ENCODE results near the gene PSD.

The PSD gene

DNA sequence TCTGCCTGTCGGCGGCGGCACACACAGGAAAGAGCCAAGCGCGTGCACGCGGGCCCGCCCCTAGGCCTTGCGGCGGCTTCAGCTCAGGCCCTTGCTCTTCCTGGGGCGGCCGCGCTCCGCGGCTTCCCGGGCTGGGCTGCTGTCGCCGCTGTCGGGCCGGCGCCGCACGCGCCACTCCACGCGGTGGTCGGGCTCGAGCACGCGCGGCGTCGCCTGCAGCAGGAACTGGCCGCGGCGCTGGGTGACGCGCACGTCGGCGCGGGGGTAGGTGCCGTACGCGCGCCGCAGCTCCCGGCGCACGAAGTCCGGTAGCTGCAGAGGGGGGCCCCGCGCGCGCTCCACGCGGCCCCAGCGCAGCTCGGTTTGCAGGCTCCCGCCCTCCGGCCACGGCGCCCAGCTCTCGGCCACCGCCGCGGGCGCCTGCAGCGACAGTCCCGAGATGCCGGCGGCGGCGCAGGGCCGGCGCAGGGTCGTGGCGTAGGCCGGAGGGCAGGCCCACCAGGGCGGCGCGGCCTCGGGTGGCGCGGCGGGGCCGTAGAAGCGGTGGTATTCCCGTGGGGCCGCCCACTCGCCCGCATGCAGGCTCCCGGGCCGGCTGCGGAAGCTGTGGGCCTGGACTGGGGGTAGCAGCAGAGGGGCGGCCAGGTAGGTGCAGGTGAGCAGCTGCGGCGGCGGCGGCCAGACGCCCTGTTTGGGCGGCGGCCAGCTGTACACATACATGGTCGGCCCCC is 32.0 kb upstream of the PSD start:
- Histone ChIP-seq H3K27ac (0 out of 2 replicates have a peak overlapping the region, but pooled peaks have one; percentile 54), H3K9me3 (ENCODE audit: low read depth, low read length) (no peaks in the 10 kb centered on the region), H3K4me3 (peak overlapping the region; percentile 82), H3K36me3 (ENCODE audit: insufficient read depth, low read length) (no peaks in the 10 kb centered on the region), H3K9ac (ENCODE audit: insufficient read length) (peak overlapping the region; percentile 75)
- no peak for DNase-seq (ENCODE audit: low read depth, low spot score)
- no peak for TF ChIP-seq EZH2 (IDR thresholded peaks at IDR 0.05)
- TF ChIP-seq POLR2AphosphoS5 (IDR thresholded peaks at IDR 0.05; ENCODE audit: borderline replicate concordance, low read depth, low read length) = peak; percentile 31; the same call in 1 of the 2 replicates

DNA sequence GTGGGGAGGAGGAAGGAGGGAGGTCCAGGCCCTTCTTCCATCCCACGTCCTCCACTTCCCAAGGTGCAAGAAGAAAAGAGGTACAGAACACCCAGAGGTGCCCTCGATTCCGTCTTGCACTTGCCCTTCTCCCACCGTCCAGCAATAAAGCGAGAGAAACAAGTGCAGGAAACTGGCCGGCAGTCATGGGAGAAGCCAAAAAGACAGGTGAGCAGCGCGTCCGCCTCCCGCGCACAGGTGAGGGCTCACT is 31.5 kb upstream of the PSD start:
- H3K4me3 ChIP-seq = peak overlapping the region; percentile 82
- no peaks in the 10 kb centered on the region for H3K36me3 ChIP-seq (ENCODE audit: insufficient read depth, low read length)
- no peak for TF ChIP-seq EZH2 (IDR thresholded peaks at IDR 0.05)
- no peak; the same call in 1 of the 2 replicates for TF ChIP-seq POLR2AphosphoS5 (IDR thresholded peaks at IDR 0.05; ENCODE audit: borderline replicate concordance, low read depth, low read length)
- no peak for TF ChIP-seq FOXP2 (optimal IDR thresholded peaks at IDR 0.05; ENCODE audit: control extremely low read depth, extremely low read length, insufficient read depth)
- no peaks in the 10 kb centered on the region for H3K9me3 ChIP-seq (ENCODE audit: low read depth, low read length)
- H3K9ac ChIP-seq (ENCODE audit: insufficient read length) = peak overlapping the region; percentile 75
- no peak for DNase-seq (ENCODE audit: low read depth, low spot score)
- H3K27ac ChIP-seq = peak overlapping the region; percentile 54; the same call in 1 of the 2 replicates

DNA sequence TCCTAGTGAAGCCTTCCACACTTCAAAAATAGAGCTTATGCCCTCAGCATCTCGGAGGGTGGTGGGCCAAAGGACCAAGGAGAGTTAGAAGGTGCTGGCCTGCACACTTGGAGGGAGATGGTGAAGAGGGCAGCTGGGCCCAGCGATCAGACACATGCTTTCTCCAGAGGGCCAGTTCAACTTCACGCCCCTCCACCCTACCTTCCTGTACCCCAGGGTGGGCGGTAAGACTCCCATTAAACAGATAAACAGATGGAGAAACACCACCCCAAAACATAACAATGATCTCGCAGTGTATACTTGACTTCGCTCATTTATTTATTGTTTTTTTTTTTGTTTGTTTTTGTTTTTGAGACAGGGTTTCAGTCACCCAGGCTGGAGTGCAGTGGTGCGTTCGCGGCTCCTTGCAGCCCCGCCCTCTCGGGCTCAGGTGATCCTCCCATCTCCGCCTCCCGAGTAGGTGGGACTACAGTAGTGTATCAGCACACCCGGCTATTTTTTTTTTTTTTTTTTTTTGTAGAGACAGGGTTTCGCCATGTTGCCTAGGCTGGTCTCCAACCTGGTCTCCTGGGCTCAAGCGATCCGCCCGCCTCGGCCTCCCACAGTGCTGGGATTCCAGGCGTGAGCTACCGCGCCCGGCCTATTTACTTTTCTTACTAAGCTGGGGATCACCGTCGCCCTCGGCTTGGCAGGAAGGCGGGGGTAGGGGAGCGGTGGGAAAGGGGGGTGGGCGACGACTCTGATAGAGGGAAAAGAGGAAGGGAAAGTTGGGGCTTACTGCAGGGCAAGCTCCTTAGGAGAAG is 30.9 kb upstream of the PSD start:
- DNase-seq (ENCODE audit: low read depth, low spot score) = no peak
- peak overlapping the region; percentile 54; the same call in 1 of the 2 replicates for H3K27ac ChIP-seq
- TF ChIP-seq FOXP2 (optimal IDR thresholded peaks at IDR 0.05; ENCODE audit: control extremely low read depth, extremely low read length, insufficient read depth) (no peak), POLR2AphosphoS5 (IDR thresholded peaks at IDR 0.05; ENCODE audit: borderline replicate concordance, low read depth, low read length) (peak; percentile 32; the same call in 1 of the 2 replicates)

DNA sequence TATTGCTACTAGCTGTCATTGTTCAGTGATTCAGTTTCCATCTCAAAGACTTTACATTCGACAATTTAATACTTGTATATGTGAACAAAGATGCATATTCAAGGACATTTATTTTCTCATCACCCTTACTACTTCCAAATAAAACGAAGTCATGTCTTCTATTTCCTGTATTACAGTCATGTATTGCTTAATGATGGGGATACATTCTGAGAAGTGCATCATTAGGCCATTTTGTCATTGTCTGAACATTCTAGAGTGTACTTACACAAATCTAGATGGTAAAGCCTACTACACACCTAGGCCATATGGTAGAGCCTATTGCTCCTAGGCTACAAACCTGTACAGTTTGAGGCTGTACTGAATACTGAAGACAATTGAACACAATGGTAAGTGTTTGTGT is 26.3 kb upstream of the PSD start:
- TF ChIP-seq EZH2 (IDR thresholded peaks at IDR 0.05) = no peak
- no peak for TF ChIP-seq FOXP2 (optimal IDR thresholded peaks at IDR 0.05; ENCODE audit: control extremely low read depth, extremely low read length, insufficient read depth)
- no peak for TF ChIP-seq POLR2AphosphoS5 (IDR thresholded peaks at IDR 0.05; ENCODE audit: borderline replicate concordance, low read depth, low read length)
- Histone ChIP-seq H3K9me3 (ENCODE audit: low read depth, low read length) (no peaks in the 10 kb centered on the region), H3K4me3 (no peak overlapping the region), H3K27ac (no peak overlapping the region), H3K36me3 (ENCODE audit: insufficient read depth, low read length) (no peaks in the 10 kb centered on the region), H3K9ac (ENCODE audit: insufficient read length) (no peak overlapping the region)
- DNase-seq (ENCODE audit: low read depth, low spot score) = no peak

More for the DNA sequence above, 30.9 kb upstream of the PSD start:
- Histone ChIP-seq H3K36me3 (ENCODE audit: insufficient read depth, low read length) (no peaks in the 10 kb centered on the region), H3K9ac (ENCODE audit: insufficient read length) (peak overlapping the region; percentile 75), H3K4me3 (peak overlapping the region; percentile 82), H3K9me3 (ENCODE audit: low read depth, low read length) (no peaks in the 10 kb centered on the region)

DNA sequence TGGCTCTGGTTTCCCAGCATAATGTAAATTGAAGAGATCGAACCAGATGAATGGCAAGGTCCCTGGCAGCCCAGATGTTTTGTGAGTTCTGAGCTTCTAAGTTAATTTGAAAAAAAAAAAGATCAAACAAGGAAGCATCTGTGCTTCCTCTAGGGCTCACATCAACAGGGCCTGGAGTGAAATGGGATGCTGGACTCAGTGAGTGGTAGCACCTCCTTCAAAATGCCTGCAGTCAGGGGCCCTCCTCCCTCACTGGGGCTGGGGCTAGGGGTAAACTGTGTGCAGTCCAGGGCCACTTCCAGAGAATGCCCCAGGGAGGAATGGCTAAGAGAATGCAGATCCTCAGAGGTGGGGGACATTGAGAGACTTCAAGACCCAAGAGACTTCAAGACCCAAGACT is 19.8 kb upstream of the PSD start:
- Histone ChIP-seq H3K9me3 (ENCODE audit: low read depth, low read length) (no peaks in the 10 kb centered on the region), H3K36me3 (ENCODE audit: insufficient read depth, low read length) (no peaks in the 10 kb centered on the region), H3K9ac (ENCODE audit: insufficient read length) (no peak overlapping the region), H3K27ac (no peak overlapping the region), H3K4me3 (no peak overlapping the region)
- DNase-seq (ENCODE audit: low read depth, low spot score) = no peak
- TF ChIP-seq FOXP2 (optimal IDR thresholded peaks at IDR 0.05; ENCODE audit: control extremely low read depth, extremely low read length, insufficient read depth) (no peak), EZH2 (IDR thresholded peaks at IDR 0.05) (no peak), POLR2AphosphoS5 (IDR thresholded peaks at IDR 0.05; ENCODE audit: borderline replicate concordance, low read depth, low read length) (no peak)

DNA sequence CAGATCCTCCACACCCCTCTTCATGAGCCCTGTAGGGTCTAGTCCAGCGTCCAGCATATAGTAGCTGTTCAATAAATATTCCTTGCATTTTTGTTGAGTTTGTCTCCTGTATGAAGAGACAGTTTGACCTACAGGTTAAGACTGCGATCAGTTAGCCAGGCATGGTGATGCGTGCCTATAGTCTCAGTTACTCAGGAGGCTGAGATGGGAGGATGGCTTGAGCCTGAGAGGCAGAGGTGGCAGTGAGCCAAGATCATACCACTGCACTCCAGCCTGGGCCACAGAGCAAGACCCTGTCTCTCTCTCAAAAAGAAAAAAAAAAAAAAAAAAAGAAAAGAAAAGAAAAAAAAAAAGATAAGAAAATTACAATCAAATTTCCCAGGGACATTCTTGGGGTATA is 18.9 kb upstream of the PSD start:
- no peak for DNase-seq (ENCODE audit: low read depth, low spot score)
- Histone ChIP-seq H3K36me3 (ENCODE audit: insufficient read depth, low read length) (no peaks in the 10 kb centered on the region), H3K9me3 (ENCODE audit: low read depth, low read length) (no peaks in the 10 kb centered on the region), H3K4me3 (no peak overlapping the region), H3K27ac (no peak overlapping the region), H3K9ac (ENCODE audit: insufficient read length) (no peak overlapping the region)
- no peak for TF ChIP-seq FOXP2 (optimal IDR thresholded peaks at IDR 0.05; ENCODE audit: control extremely low read depth, extremely low read length, insufficient read depth)
- no peak for TF ChIP-seq EZH2 (IDR thresholded peaks at IDR 0.05)
- no peak for TF ChIP-seq POLR2AphosphoS5 (IDR thresholded peaks at IDR 0.05; ENCODE audit: borderline replicate concordance, low read depth, low read length)

DNA sequence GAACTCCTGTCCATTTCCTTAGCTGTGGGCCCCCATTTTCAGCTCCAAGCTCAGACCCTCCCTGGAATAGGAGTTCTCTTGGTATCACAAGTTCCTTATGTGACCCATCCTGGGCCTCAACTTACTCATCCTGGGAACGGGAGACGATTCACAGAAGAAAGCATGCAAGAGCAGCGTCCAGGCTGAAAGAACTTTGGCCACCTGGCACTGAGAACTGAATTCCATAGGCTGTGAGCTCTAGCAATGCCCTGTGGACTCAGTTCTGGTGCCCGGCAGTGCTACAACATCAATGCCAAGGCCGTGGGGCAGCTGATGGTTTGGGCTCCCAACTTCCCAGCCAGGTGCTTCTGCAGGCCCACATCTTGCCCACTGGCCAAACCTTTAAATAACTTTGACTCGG is 17.7 kb upstream of the PSD start:
- Histone ChIP-seq H3K9me3 (ENCODE audit: low read depth, low read length) (no peaks in the 10 kb centered on the region), H3K4me3 (no peak overlapping the region), H3K36me3 (ENCODE audit: insufficient read depth, low read length) (no peaks in the 10 kb centered on the region), H3K27ac (no peak overlapping the region), H3K9ac (ENCODE audit: insufficient read length) (no peak overlapping the region)
- DNase-seq (ENCODE audit: low read depth, low spot score) = no peak
- TF ChIP-seq FOXP2 (optimal IDR thresholded peaks at IDR 0.05; ENCODE audit: control extremely low read depth, extremely low read length, insufficient read depth) (no peak), EZH2 (IDR thresholded peaks at IDR 0.05) (no peak), POLR2AphosphoS5 (IDR thresholded peaks at IDR 0.05; ENCODE audit: borderline replicate concordance, low read depth, low read length) (no peak)

DNA sequence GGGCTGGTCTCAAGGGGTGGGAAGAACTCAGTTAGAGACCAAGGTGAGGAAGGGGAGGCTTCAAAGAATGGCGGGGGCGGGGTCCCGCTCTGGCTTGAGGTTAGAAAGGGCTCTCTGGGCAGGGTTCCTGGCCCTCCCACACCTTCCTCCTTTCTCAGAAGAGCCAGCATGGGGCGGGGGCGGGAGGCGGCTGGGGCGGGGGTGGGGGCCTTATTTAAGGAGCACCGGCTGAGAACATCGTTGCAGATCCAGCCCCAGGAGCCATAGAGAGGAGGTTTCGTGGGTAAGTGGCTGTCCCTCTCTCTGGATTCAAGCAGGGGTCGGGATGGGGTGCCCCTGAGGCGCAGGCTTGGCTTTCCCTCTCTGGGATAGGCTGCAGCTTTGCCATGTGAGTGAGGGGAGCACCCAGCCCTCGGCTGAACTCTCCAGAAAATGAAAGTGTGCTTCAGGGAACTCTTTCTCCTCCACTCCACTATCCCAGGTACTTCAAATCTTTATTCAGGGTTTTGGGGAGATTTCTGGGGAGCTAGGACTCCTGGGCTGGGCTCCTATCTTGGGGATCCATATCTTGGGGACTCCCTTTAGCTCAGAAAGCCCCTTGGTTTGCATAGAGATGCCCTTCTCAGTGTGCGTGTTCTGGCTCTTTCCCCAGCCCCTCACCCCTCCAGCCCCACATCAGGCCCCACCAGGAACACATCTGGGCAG is 17.1 kb upstream of the PSD start:
- H3K4me3 ChIP-seq = no peak overlapping the region
- no peak overlapping the region for H3K9ac ChIP-seq (ENCODE audit: insufficient read length)
- TF ChIP-seq POLR2AphosphoS5 (IDR thresholded peaks at IDR 0.05; ENCODE audit: borderline replicate concordance, low read depth, low read length) (no peak; the same call in 1 of the 2 replicates), FOXP2 (optimal IDR thresholded peaks at IDR 0.05; ENCODE audit: control extremely low read depth, extremely low read length, insufficient read depth) (no peak), EZH2 (IDR thresholded peaks at IDR 0.05) (no peak)
- H3K27ac ChIP-seq = no peak overlapping the region
- DNase-seq (ENCODE audit: low read depth, low spot score) = no peak
- H3K9me3 ChIP-seq (ENCODE audit: low read depth, low read length) = no peaks in the 10 kb centered on the region
- H3K36me3 ChIP-seq (ENCODE audit: insufficient read depth, low read length) = no peaks in the 10 kb centered on the region

Measured in SK-N-MC (cell line).